ENCODE data around the gene ITPKB.
A peak's percentile ranks its signal among the peaks of the same experiment; 100 is the strongest.

The ITPKB gene

DNA sequence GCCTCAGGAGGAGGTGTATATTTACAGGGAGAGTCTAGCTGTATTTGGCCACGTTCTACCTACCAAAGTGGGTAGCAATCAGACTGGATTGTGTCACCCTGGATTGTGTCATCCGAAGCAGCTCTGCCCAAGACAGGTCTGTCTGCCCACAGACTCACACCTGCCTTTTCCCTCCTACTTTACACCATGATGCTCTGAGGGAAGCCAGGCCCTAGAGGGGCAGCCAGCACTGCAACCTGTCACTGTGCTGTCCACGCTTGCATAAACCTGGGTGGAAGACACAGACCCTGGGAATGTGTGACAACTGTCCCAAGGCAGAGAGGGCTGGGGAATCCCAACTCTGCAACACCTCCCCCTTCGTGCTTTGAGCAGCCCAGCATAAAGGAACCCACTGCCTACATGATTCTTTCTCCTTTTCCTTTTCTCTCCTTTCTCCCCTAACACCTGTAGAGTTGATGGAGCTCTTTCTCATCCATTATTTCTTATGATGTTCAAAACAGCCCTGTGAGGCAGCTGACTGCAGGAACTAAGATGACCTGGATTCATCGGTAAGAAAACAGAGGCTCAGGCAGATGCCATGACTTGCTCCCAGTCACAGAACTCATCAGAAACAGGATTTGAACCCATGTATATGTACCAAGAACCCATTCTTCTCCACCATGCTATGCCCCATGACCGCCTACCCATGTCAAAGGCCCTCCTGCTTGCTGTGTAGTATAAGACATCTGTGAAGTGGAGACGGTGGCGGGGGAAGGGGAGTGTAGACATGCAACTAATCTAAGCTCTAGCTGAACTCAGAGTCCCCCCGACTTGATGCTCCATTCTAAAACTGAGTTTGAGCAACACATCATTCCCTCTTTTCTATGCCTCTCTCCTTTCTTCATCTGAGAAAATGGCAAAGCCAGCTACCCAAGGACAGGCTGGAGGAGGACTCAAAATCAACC lies 55.9 kb downstream of the ITPKB start:
- DNase-seq = no peak

DNA sequence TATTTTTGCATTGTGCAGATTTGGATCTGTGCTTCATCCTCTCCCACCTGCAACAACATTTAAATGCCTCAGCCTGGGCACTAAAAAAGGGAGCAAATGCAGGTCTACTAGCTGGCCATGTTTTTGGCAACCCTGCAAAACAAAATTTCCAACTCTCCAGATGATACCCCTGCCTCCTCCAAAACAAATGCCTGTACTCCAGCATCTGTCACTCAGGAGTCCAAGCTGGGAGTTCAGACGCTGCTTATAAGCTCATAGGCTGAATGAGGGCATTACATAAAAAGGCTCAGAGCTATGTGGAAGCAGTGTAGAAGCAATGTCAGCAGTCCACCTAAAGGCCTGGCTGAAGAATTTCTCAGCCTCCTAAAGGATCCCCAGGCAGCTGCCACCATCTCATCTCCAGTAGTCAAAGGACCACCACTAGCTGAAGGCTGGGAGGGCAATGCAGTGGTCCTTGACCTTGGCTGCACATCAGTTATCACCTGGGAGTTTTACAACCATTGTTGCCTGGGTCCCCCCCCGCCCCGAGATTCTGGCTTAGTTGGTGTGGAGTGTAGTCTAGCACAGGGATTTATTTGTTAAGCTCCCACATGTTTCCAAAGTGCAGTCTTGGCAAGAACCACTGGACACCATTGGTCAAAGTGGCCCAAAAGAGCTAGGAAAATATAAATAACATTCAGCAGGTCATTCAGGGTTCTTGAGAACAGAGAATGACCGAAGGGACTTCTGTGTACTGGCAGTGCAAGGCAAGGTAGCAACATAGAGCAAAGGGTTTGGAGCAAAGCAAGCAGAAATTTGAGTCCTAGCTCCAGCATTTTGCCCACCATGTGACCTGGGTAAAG lies 57.2 kb downstream of the ITPKB start:
- no peak for DNase-seq

DNA sequence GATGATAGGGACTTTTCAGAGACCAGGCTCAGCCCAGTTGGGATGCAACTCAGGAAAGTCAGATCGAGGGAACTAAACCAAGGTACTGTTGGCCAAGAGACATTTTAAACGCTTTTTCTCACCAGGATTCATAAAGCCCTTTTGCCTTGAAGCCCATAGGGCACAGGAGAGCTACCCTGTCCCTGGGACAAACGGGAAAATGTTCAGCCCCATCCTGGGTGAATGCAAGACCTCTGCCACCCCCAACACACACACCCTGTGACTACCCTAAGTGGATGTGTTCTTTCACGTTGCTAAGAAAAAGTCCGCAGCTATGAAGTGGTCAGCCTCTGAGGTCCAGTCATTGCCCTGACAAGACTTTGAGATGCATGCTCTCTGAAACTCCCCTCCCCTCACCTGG lies 58.4 kb downstream of the ITPKB start:
- DNase-seq = no peak

DNA sequence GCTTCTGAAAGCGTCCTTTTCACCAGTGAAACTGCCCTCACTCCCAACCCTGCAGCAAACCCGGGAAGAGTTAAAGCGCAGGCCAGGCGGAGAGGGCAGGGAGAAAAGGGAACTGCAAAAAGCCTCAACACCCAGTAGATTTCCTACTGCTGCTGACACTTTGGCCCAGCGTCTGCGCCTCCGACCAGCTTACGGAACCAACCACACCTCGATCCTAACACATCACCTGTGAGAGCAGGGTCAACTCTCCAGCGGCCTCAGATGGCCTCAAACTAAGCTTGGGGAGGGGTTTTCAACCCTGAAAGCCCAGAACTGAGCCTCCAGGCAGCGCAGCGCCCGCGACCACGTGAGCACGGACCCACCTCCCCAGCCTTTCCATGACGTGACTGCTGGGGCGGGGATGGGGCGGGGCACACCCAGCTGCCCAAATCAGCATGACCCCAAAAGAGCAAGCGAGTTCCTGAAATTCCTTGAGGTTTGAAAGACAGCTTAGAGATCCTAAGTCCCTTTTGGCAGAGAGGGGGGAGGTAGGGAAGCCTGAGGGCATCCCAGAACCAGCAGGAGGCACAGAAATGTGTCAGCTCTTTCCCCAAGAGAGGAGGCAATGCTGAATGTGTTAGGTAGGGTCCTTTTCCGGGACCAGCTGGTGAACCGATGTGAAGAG lies 59.1 kb downstream of the ITPKB start:
- DNase-seq = peak; percentile 41 to 64 (median 43)

DNA sequence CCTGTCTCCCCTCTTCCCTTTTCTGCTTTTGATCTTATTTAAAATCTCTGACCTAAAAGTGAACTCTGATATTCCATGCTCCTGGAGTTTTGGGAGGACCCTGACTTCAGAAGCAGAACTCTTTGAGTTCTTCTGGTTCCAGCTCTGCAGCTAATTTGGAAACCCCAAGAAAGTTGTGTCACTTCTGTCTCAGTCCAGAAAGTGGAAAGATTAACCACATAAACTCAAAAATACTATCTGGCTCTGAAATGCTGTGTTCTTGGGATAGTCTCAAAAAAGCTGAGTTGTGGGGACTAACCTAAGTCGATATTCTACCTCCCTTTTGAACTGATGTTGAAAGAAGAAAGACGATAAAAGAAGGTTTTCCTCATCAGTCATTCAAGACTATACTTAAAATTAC lies 59.8 kb downstream of the ITPKB start:
- no peak for DNase-seq

DNA sequence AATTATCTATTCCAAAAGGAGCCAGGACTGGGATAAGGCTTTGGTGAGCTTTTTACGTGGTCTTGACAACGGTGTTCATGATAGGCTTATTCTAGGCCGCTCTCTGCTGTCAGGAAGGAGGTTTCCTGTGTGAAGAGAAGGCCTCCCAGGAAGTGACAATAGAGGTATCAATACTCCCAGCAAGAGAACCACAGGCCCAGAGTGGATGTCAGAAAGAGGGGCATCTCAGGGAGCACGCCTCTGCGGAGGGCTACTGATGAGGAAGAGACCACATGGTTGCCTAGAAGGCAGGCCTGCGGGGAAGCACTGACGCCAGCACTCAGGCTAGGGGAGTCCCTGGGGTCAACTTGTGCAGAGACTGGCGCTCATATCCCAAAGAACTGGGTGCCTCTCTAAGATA lies 60.4 kb downstream of the ITPKB start:
- DNase-seq = no peak

DNA sequence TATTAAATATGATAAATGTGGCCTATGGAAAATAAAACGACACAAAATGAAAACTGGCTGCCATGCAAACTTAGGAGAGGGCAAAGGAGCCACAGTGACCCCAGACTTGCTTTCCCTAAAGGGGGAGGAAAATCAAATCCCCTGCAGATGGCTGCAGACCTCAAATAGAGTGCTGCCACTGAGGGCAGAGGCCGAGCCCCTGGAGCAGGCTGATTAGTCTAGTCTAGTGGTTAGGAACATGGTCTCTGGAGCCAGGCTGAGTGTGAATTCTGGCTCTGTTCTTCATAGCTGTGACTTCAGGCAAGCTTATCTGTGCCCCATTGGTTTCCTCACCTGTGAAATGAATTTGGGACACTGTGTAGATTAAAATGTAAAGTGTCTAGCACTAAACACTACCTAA lies 60.8 kb downstream of the ITPKB start:
- no peak for DNase-seq

DNA sequence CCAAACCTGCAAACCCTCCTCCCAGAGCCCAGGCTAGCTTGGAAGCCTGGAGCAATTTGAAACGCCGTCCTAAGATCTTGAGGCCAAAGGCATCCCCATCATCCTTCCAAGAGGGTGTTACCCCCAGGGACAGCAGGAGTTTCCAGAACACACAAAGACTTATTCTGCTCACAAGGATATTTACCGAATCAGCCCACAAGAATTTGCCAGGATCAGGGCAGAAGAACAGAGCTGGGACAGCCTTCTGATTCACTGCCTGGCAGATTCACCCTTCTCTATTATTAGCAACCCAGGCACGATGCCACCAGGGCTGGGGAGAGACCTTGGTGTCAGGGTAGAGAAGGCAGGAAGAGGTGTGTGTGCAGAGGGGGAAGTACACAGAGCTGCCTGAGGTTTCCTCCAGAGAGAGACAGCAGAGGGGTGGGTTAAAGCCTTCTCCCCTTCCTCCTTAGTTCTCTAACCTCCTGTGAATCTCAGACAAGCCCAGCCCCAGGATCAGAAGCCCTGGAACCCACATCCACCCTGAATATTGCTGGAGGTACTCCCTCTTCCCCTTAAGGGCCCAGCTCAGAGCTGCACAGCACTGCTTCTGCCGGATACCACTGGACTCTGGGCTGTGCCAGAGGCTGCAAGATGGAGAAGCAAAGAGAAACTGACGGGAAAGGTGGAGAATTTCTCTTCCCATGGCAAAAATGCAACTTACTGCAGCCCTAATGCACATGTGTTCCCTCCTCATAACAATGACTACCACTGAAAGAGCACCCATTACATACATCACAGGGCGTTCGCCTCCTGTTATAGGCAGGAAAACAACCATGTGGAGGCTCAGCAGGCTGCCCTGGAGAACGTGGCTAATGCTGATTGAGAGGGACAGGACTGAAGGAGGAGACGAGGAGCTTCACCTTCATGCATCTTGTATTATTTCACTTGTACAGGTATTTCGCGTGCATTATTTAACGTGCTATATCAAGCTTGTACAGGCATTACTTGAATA lies 61.8 kb downstream of the ITPKB start:
- peak in 2 of 4 experiments; percentile 45 to 55 for DNase-seq

DNA sequence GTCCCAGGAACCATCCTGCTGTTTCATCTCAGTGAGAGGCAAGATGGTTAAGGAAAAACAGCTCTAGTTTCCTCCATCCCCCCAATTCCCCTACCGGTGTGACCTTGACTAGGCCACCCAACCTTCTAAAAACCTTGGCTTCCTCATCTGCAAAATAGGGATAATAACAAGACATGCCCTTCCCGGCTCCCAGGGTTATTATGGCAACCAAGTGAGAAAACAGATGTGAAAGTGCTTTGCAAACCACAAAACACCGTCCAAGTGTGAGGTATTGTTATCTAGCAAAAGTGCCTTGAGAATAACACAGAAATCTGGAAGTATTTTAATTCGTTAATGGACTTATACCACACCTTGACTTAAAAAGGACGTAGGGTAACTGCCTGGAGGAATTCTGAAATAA lies 62.7 kb downstream of the ITPKB start:
- no peak for DNase-seq

DNA sequence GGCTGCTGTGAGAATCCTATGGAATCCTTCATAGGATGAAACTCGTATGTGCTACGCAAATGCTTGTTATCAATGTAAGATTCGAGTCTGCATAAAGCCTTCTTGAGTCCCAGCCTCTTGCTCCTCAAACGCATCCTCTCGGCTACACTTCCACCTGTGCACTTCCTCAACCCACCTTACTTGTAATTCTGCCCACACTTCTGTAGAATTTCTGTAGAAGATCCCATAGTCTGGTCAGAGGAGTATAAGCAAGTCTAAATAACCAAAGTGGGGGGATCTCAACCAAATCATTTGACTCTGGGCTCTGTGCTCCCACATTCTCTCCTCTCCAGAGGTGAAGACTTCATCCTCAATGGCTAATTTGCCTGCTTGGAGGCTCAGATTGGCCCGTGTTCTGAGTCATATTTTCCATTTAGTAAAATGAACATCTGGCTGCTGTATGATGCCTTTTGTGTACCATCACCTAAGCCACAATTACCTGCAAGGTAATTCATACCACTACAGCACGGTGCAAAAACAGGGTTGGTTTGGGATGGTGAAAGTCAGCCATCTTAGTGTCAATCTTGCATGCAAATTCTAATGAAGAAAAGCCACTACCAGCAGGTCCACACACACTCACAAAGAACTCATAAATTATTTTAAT lies 63.2 kb downstream of the ITPKB start:
- DNase-seq = no peak

DNA sequence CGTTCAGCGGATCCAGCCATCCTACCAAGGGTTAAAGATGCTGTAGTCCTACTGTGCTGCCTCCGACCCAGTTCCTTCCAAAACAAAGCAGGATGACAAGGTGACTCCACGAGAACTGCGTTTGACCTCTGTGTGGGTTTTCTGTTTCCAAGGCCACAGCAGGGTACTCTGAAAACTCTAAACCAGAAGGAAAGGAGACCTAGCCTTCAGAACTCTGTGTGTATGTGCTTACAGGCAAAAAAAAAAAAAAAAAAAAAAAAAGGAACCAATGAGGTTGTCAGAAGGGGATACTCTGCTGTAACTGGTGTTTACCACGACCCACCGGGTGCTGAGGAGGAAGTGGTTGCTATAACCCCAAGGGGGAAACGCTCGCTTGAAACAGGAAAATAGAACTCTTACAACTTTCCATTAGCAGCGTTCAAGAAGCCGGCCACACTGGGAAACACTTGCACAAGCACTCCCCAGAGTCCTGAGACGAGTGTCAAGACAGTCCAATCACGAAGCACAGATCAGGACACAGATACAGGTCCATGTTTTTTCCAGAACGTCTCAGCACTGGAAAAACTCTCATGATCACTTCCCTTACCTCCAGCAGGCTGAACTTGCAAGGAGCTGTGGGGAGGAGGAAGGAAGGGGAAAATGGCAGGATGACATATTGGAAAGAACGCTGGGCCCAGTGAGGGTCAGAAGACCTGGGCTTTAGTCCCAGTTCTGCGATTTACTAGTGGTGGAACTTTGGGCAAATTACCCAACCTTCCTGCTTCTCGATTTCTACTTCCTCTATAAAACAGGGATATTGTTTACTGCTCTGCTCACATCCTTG lies 64.0 kb downstream of the ITPKB start:
- DNase-seq = peak in 2 of 4 experiments; percentile 50 to 57

DNA sequence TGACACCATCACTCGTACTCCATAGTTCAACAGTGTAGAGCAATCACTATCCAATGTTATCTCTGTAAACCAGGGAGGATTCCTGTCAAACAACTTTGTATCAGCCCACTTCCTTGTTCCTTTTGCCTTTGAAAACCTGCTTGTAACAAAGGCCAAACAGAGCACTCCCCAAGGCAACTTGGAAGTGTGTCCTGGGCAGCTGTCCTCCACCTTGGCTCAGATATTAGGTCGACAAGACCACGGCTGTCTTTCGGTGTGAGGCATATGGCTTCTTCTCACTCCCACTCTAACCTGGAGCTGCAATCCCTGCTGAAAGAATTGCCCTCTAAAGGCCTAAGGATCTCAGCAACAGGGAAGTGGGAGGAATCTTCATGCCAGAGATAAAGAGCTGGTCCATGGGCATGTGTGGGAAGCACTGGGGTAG lies 66.7 kb downstream of the ITPKB start:
- DNase-seq = no peak

DNA sequence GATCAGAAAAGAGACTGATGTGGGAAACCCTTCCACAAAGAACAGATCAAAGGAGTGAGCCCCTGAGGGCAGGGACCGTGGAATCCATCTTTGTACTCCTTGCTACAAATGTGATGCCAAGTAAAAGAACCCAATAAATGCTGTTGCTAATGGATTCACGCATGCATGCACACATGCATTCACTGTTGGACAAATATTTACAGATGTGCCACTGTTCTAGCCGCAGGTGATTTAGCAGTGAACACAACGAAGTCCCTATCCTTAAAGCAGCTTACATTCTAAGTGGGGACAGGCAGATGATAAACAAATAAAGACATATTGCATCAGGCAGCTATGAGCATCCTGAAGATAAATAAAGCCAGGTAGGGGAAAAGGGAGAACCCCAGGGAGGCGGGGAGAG lies 67.8 kb downstream of the ITPKB start:
- no peak for DNase-seq

DNA sequence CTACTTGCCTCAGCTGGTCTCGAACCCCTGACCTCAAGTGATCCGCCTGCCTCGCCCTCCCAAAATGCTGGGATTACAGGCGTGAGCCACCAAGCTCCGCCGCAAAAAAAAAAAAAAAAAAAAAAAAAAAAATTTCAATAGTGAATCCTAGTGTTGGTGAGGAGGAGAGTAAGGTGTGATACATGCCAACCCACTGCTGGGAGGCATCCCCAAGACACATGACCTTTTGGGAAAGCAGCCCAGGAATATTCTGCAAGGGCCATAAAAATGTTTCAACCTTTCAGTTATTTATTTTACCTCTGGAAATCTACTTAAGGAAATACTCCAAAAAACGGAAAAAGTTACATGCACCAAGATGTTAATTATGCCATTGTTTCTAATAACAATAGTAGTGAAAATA lies 69.0 kb downstream of the ITPKB start:
- no peak for DNase-seq

DNA sequence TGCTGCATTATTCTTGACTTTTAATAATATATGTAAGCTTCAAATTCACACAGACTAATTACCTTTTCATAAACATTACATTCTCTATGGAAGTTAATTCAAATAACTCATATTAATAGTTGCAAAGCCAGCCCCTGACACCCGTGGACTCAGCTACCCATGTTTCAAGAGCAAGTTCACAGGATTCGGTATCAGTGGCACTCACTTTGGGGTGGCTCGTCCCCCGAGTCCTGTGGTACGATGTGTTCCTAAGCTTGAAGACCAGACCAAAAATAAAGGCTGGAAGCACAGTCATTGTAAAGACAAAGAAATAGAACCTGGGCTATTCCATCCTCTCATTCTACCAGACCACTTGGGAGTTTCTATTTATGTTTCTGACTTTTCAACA lies 70.9 kb downstream of the ITPKB start:
- DNase-seq = no peak

DNA sequence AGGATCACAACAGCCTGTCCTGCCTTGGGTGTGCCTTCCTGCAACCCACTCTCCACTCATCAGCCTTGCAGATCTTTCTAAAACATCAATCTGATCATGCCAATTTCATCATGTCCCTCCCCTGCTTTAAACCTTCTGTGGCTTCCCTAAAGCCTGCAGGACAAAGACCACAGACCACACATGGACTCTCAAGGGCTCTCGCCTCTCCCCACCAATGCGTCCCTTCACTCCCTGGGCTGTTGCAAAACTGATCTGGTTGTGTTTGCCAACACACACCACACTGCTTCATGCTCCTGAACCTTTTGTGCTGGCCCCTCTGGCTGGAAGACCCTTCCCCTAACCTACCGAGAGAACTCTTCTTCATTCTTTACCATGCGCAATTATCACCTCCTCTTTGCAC lies 72.4 kb downstream of the ITPKB start:
- no peak for DNase-seq

DNA sequence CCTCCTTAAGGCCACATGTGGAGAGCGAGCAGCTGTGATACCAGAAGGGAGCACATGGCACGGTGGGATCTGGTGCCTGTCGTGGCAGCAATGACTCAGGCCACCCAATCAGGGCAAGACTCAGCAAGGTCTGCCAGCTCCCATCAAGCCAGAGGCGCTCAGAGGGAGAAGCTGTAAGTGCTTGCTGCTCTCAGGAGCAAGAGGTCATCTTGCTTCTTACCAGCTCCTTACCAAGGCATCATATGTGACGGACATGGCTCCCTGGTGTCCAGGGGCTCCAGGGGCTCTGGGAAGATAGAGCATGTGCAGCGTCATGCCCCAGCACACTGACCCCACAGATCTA lies 72.9 kb downstream of the ITPKB start:
- no peak for DNase-seq

DNA sequence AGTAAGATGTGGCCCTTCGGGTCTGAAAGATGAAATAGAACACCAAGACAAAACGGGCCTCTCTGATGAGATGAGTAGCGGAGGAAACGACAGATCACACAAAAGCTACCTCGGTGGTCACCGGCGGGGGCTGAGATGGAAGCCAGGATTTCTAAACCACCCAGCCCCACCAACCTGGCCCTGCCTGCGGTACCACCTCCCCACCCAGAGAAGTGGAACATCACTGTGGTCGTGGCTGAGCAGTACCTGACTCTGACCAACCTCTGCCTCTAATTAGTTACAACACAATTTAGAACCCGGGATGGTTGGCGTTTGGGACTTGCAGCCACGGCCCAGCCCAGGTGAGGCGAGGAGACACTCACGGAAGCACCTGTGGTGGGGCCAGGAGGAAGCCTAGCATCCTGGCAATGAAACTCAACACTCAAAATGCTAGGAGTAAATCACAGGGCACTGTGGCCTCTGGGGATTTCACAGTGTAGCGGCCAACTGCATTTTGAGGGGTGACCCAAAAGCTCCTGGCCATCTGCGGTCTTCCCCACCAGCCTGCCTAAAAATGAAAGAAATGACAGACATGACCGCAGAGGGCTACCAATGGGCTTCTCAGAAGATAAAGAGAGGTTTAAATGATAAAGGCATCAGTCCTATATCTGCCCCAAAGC lies 73.4 kb downstream of the ITPKB start:
- no peak for DNase-seq

DNA sequence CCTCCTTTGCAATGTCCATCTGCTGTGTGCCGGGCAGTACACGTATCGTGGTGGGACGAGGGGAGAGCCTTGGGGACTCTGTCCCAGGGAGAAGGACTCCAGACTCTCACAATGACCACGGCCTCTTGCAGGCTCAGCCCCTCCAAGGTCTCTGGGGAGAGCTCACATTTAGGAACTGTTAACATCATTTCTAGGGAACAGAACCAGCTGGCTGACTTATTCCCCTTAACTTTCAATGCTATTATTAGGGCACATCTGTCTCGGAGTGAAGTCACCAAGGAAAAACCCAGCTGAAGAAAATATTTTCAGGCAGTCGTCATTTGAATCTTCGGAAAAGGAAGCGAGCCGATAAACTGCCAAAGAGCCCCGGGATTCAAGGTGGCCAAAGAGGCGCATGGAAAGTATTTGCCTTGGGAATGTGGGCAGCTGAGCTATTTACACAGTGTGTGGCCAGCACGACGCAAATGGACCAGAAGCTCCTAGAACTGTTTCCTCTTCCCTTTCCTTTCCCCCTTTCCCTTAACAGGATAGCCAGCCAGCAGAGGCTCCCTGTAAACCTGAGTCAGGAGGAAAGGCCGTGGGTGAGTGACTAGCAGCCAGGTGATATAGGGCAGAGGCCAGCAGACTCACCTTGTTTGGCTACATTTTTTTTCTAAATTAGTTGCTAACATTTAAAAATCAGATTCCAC lies 74.5 kb downstream of the ITPKB start:
- no peak for DNase-seq

DNA sequence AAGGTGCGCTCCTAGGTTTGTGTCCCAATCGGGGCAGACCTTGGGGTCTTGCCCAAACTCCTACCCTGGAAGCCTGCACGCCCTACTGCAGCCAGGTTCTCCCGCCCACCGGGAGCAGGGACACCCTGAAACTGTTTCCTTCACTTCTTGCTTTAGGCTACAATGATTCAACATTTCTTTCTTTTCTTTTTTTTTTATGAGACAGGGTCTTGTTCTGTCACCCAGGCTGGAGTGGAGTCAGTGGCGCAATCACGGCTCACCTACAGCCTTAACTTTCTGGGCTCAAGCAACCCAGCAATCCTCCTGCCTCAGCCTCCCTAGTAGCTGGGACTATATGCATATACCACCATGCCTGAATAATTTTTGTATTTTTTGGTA lies 75.8 kb downstream of the ITPKB start:
- DNase-seq = no peak
